HEK293 (cell line): ENCODE results near the gene FGD5.

ENCODE experiments used
- MEIS1 ChIP-seq: sonication (generic); formaldehyde crosslinking; IDR thresholded peaks from 2 replicates; pipeline ENCODE4 v1.8.1; 2022; ENCODE audit warnings: missing genetic modification reagents, mild to moderate bottlenecking, borderline replicate concordance
- REPIN1 ChIP-seq: fragments of 450-650 bp; formaldehyde crosslinking; IDR thresholded peaks from 2 replicates; pipeline ENCODE4 v1.5.1; 2017; ENCODE audit warnings: missing biosample characterization, missing genetic modification characterization, low read depth
- ZFP3 ChIP-seq: fragments of 450-650 bp; formaldehyde crosslinking; IDR thresholded peaks from 2 replicates; pipeline ENCODE4 v1.5.1; 2016; ENCODE audit warnings: low read depth, missing biosample characterization, missing genetic modification characterization
- ZNF521 ChIP-seq: fragments of 450-650 bp; formaldehyde crosslinking; IDR thresholded peaks from 2 replicates; pipeline ENCODE4 v1.5.1; 2017; ENCODE audit warnings: missing biosample characterization, mild to moderate bottlenecking, missing genetic modification characterization
- ZNF585B ChIP-seq: fragments of 450-650 bp; formaldehyde crosslinking; IDR thresholded peaks from 2 replicates; pipeline ENCODE4 v1.5.1; 2016; ENCODE audit warnings: missing biosample characterization, missing genetic modification characterization
- TF ChIP-seq, protein P1 (sequence below): fragments of 450-650 bp; formaldehyde crosslinking; IDR thresholded peaks from 2 replicates; pipeline ENCODE4 v1.5.1; 2016; ENCODE audit warnings: missing biosample characterization, missing genetic modification characterization

DNA sequence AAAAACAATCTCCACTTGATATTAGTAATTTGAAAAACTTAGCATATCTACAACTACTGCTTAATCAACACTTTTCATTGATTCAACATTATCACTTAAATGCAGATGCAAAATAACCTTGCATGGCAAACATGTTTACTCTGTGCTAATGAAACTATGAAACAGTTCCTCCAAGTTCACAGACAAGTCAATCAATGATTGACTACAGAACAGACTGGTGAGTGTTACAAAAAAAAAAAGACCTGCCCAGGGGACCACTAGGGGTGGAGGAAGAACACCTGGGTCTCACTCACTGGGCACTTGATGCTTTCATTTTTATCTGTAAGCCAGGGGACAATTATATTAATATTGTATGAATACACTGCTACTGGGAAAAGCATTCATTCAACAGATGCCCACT is 124.3 kb downstream of the FGD5 start:
- no peak for TF ChIP-seq ZNF521 (tag by site-specific recombination)
- TF ChIP-seq ZFP3 (tag by site-specific recombination), result no peak
- TF ChIP-seq REPIN1, result no peak
- TF ChIP-seq ZNF585B, result no peak
- TF ChIP-seq, protein P1, sequence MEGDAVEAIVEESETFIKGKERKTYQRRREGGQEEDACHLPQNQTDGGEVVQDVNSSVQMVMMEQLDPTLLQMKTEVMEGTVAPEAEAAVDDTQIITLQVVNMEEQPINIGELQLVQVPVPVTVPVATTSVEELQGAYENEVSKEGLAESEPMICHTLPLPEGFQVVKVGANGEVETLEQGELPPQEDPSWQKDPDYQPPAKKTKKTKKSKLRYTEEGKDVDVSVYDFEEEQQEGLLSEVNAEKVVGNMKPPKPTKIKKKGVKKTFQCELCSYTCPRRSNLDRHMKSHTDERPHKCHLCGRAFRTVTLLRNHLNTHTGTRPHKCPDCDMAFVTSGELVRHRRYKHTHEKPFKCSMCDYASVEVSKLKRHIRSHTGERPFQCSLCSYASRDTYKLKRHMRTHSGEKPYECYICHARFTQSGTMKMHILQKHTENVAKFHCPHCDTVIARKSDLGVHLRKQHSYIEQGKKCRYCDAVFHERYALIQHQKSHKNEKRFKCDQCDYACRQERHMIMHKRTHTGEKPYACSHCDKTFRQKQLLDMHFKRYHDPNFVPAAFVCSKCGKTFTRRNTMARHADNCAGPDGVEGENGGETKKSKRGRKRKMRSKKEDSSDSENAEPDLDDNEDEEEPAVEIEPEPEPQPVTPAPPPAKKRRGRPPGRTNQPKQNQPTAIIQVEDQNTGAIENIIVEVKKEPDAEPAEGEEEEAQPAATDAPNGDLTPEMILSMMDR (tag by site-specific recombination), result no peak
- no peak for TF ChIP-seq MEIS1 (CRISPR knock-in tag)
